Activated T-cell treated with anti-CD3 and anti-CD28 coated beads, Interleukin-2, amount 50 U/mL, for 72 hours (primary cell): Measurements from ENCODE around the gene TMPRSS2. TPM values are rescaled to one million over a fixed set of nuclear protein-coding genes. Genes with fewer than 3 reads are reported as not detected.
A peak's percentile ranks its signal among the peaks of the same experiment; 100 is the strongest.
"Not testable (repeated sequence)": the region's sequence is repeated elsewhere in the genome, so short reads cannot be mapped to it uniquely, and the experiment has no call there.

ENCODE experiments used
- ATAC-seq, 2 donors: fragments of 150-1000 bp; cut with Tn5 transposase; replicated peaks in 1 of 2; 2 replicates each; pipeline ENCODE4 v1.10.0; 2021; ENCODE audit warnings: moderate library complexity in 2 of 2, mild to moderate bottlenecking in 1 of 2
- DNase-seq, 2 donors: peaks; one replicate each; pipeline ENCODE4 v3.0.0; 2021 to 2022; ENCODE audit warnings: mixed read lengths in 1 of 2
- H3K27ac Mint-ChIP-seq: one replicate; pipeline ENCODE4 v1.8.0; 2022; ENCODE audit warnings: mild to moderate bottlenecking, moderate library complexity, mixed read lengths
- H3K27me3 Mint-ChIP-seq: one replicate; pipeline ENCODE4 v1.8.0; 2022; ENCODE audit warnings: low read depth, mixed read lengths
- H3K36me3 Mint-ChIP-seq, 2 donors: one replicate each; pipeline ENCODE4 v1.8.0; 2022; ENCODE audit warnings: mixed read lengths in 2 of 2, mild to moderate bottlenecking in 1 of 2; ENCODE audit not compliant: insufficient read depth in 2 of 2
- H3K4me1 Mint-ChIP-seq: one replicate; pipeline ENCODE4 v1.8.0; 2022; ENCODE audit warnings: low read depth, mixed read lengths
- H3K4me3 Mint-ChIP-seq, 2 donors: one replicate each; pipeline ENCODE4 v1.8.0; 2022; ENCODE audit warnings: mild to moderate bottlenecking in 2 of 2, mixed read lengths in 2 of 2, moderate library complexity in 2 of 2
- H3K9me3 Mint-ChIP-seq, 2 donors: one replicate each; pipeline ENCODE4 v1.8.0; 2022; ENCODE audit warnings: mixed read lengths in 2 of 2
- total RNA-seq, 2 donors: library from RNA; stranded (reverse); gene quantifications; one replicate each; pipeline ENCODE4 v1.2.3, GENCODE V29; 2022

The TMPRSS2 gene
- total RNA-seq, 2 donors from 2014 or later: not detected

DNA sequence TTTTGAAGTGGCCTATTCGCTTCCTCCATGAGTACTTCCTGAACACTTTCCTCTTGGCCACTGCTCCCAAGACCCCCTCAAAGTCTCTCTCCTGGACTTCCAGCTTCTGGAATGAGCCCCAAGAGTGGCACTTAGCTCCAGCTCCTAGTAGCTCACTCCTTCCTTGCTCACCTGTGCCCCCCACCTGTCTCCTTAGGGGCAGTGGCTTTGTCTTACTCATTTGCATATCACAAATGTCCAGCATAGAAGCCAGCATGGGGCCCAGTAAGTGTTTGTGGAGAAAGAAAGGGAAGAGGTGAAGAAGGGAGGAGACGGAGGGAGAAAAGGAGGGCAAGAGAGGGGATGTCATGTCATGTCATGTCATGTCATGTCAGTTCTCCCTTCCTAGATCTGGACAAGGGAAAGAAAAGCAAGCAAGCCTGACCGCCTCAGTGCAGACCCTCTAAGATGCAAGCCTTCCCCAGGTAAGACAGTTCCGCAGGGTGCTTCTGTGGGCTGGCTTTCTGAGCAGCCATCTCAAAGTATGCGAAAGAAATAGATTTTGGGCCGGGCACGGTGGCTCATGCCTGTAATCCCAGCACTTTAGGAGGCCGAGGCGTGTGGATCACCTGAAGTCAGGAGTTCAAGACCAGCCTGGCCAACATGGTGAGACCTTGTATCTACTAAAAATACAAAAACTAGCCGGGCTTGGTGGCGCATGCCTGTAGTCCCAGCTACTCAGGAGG is 88.8 kb downstream of the TMPRSS2 start:
- ATAC-seq: no peak
- H3K4me1 Mint-ChIP-seq: peaks cover 24% of the 10 kb centered on the region
- peak overlapping the region; percentile 78 to 86 for H3K4me3 Mint-ChIP-seq
- DNase-seq: no peak
- peaks cover 3 to 4% of the 10 kb centered on the region in 2 donors for H3K9me3 Mint-ChIP-seq
- no peaks in the 10 kb centered on the region for H3K36me3 Mint-ChIP-seq
- H3K27ac Mint-ChIP-seq: no peak overlapping the region
- no peaks in the 10 kb centered on the region for H3K27me3 Mint-ChIP-seq

DNA sequence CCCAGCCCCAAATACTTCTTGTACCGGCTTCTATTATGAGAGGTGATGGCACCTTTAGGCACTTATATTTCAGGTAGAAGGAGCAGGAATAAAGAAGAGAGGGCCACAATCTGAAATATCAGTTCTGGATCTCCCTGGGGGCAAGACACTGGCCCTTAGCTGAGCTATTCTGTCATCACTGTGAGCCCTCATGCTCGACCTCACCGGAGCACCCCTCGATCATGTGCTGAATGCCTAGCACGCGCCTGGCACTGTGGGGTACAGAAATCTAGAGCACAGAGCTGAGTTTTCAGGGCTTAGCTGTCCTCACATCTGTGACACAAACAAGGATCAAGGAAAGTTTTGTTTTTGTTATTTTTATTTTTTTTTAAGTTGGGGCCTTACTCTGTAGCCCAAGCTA is 89.6 kb downstream of the TMPRSS2 start:
- DNase-seq (no peak), ATAC-seq (no peak)
- H3K4me3 Mint-ChIP-seq: no peak overlapping the region
- no peaks in the 10 kb centered on the region for H3K27me3 Mint-ChIP-seq
- peaks cover 4 to 7% of the 10 kb centered on the region in 2 donors for H3K9me3 Mint-ChIP-seq
- no peak overlapping the region for H3K27ac Mint-ChIP-seq
- peaks cover 22% of the 10 kb centered on the region for H3K4me1 Mint-ChIP-seq
- peaks cover 0 to 1% of the 10 kb centered on the region in 2 donors for H3K36me3 Mint-ChIP-seq

DNA sequence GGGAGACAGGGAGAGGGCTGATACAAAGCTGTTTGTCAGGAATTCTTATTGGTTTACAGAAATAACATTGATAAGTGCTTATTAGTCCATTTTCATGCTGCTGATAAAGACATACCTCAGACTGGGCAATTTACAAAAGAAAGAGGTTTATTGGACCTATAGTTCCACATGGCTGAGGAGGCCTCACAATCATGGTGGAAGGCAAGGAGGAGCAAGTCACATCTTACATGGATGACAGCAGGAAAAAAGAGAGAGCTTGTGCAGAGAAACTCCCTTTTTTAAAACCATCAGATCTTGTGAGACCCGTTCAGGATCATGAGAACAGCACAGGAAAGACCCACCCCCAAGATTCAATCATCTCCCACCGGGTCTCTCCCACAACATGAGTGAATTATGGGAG is 90.5 kb downstream of the TMPRSS2 start:
- H3K9me3 Mint-ChIP-seq, ATAC-seq, H3K4me3 Mint-ChIP-seq, H3K27me3 Mint-ChIP-seq, DNase-seq, H3K36me3 Mint-ChIP-seq: not testable (repeated sequence)
- Mint-ChIP-seq H3K27ac (peak overlapping the region; percentile 39), H3K4me1 (peaks cover 14% of the 10 kb centered on the region)

Other genes with a start within 250 kb of the TMPRSS2 start
- not detected for gene FAM3B, start 191.4 kb downstream of the TMPRSS2 start, total RNA-seq
- 10 to 100 TPM; 30.1 to 47.9 TPM for gene MX2, start 146.1 kb downstream of the TMPRSS2 start, total RNA-seq
- 100 to 1,000 TPM in 1 of 2 donors, 10 to 100 TPM in 1; 65.2 to 154 TPM for gene MX1, start 81.9 kb downstream of the TMPRSS2 start, total RNA-seq